GM18517 (cell line): ENCODE results near the gene FADS6.

Experiments used
- ATAC-seq: cut with Tn5 transposase; IDR thresholded peaks from one replicate; pipeline ENCODE4 v1.9.1; 2021; ENCODE audit warnings: mild to moderate bottlenecking, moderate library complexity; ENCODE audit not compliant: unreplicated experiment

The FADS6 gene

DNA sequence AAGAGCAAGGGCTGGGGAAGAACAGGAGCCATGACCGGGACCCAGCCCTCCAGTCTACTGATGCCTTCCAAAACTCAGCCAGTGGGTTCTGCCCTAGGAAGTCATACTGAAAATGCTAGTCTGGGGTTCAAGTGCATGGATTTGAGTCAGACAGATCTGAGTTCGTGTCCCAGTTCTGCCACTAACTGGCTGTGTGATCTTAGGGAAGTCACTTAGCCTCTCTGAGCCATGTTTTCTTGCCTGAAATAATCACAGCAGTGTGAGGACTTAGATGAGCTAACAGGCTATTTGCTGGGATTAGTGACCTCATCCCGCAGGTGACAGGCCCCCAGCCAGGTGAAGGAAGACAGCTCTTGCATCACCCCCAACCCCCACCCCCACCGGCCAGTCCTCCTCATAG is 38.1 kb downstream of the FADS6 start:
- no peak for ATAC-seq

DNA sequence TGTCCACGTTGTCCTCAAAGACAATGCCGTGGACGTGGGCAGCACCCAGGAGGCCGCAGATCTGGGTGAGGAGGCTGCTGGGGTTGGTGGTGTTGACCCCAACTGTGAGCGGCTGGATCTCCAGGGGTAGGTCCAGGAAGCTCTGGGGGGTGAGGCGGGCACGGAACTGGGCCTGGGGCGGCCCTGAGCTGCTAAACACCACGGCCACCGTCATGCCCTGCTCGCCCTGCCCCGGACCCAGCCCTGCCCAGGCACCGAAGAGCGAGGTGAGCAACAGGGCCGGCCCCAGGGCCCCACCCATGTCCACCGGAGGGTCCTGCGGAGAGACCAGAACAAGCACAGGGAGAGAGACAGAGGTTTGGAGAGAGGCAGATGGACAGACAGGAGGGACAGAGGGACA is 38.6 kb downstream of the FADS6 start:
- no peak for ATAC-seq

- ATAC-seq = no peak
Observed at GRCh38 chr17:74853669-74854068, 39.8 kb downstream of the FADS6 start.

GRCh38 chr17:74853048-74853397 is 40.4 kb downstream of the FADS6 start:
- ATAC-seq = no peak

DNA sequence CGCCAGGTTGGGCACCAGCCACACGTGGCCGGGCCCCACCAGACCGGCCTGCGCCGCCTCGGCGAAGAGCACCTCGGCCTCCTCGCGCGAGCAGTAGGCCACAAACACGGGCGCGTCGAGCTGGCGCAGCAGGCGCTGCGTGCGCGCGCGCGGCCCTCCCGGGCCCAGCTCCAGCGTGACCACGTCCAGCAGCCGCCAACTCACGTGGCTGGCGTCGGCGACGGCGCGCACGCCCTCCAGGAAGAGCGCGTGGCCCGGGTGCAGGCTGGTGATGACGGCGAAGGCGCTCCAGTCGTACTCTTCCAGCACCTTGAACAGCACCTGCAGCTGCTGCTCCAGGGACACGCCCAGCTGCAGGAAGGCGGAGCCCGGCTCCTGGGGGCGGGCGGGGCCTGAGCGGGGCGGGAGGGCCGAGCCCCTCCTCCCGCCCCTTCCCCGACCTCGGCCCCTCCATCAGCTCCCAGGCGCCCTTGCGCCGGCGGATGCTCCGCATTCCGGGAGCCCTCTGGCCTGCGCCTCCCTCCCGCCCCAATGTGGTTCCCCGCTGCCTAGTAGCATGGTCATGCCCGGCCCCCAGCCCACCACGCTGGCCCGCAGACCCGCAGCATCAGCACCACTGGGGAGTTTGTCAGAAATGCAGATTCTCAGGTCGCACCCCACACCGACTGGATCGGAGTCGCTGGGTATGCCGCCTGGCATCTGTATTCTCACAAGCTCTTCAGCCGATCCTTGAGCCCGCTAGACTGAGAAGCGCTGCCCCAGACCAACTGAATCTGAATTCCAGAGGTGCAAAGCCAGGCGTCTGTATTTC is 41.0 kb downstream of the FADS6 start:
- no peak for ATAC-seq

DNA sequence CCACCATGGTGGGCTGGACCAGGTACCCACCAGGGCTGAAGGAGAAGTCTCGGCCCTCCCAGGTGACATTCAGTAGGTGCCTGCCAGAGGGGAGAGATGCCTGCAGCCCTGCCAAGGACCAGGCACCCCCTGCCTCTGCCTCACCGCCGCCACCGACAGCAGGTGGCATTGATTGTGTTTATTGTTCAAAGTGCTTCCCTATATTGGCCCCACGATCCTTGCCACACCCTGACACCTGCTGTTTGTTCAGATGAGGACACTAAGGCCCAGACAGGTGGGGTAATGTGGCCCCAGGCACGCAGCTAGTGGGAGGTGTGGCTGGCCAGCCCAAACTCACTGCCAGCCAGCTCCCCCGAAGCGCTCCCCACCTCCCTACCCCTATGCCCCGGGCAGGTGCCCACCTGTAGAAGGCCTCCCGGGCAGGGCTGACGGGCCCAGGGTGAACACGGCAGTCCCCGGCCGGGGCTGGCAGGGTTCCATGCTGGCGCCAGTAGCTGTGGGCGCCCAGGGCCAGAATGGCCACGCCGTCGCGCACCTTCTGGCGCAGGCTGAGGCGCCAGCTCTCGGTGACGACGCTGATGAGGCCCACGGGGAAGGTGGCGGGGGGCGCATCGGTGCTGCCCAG is 41.7 kb downstream of the FADS6 start:
- ATAC-seq = no peak

DNA sequence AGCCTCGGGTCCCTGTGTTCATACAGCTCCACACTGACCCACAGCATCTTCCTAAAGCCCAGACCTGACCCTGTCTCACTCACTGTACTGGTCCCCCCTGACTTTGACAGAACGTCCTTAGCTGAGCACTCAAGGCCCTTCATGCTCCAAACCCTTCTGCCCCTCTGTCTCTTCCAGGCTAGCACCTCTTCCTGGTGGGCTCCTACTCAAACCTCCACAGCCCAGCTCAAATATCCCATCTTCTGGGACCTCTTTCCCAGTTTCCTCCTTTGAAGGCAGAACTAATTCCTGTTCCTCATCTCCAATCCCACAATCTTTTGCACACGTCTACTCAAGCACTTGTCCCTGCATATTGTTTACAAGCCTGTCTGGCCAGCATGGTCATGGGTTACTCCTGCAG is 42.5 kb downstream of the FADS6 start:
- ATAC-seq = no peak

DNA sequence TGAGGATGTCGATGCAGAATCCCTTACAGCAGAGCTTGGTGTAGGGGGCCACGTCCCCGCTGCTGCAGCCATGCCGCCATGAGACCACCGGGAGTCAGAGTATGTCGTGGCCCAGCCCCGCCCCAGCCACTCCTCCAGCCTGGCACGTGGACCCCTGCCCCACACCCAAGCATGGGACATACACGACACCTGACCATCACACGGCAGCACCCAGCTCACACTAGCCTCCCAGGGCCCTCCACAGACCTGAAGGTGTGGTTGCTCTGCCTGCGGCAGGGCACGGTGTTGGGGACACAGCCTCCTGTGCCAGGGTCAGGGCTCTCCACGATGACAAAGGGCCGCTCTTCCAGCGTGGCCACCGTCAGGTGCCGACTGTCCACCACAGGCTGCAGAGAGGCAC is 43.1 kb downstream of the FADS6 start:
- ATAC-seq = no peak

DNA sequence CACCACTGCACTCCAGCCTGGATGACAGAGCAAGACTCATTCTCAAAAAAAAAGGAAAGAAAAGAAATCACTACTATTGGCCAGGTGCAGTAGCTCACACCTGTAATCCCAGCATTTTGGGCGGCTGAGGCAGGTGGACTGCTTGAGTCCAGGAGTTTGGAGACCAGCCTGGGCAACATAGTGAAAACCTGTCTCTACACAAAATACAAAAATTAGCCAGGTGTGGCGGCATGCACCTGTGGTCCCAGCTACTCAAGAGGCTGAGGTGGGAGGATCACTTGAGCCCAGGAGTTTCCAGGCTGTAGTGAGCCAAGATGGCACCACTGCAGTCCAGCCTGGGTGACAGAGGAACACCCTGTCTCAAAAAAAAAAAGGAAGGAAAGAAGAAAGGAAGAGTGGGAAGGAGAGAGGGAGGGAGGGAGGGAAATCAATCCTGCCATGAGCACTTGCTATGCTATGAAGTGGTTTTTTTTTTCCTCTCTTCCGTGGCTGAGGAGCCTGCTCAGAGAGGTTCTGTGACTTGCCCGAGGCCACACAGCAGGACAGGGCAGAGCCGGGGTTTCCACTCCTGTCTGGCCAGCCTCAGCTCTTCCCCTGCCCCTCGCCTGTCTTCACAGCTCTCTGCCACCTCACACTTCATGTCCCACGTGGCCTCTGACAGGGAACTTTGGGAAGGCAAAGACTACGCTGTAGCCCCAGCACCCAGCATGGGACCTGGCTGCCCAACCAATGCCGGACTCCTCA is 44.6 kb downstream of the FADS6 start:
- no peak for ATAC-seq

GRCh38 chr17:74846621-74847020 is 46.8 kb downstream of the FADS6 start:
- no peak for ATAC-seq

DNA sequence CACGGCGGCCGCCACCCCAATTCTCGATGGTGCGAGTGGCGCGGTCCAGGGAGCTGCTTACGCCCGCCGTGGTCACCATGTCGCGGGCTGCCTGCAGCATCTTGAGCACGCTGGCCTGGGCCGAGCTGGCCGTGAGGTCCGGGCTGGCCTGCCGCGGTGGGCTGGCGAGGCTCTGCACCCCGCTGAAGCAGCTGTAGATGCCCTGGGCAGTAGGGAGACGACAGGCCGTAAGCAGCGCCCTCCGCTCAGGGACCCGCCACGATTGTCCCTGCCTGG is 50.1 kb downstream of the FADS6 start:
- no peak for ATAC-seq

GRCh38 chr17:74842599-74843351 is 50.7 kb downstream of the FADS6 start:
- no peak for ATAC-seq

DNA sequence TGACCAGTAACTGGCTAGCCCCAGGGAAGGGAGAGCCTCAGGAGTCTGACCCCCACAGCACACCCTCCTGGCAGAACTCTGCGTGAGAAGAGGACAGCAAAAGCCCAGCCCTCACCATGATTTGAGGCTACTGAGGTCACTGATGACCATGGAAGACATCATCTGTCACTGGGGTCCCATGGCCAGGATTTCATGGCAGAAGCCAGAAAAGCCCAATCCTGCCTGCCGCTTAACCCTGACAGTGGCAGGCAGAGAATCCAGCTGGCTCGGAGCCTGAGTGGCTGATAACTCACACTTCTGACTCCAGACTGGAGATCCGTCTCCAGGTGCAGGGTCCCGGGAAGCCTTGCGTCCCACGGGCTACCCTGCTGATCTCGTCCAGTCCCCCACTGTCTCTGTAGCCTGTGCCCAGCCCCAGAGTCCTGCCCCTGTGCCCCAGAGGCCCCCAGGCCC is 51.3 kb downstream of the FADS6 start:
- no peak for ATAC-seq

- ATAC-seq = no peak
Observed at GRCh38 chr17:74840989-74841666, 52.3 kb downstream of the FADS6 start.

DNA sequence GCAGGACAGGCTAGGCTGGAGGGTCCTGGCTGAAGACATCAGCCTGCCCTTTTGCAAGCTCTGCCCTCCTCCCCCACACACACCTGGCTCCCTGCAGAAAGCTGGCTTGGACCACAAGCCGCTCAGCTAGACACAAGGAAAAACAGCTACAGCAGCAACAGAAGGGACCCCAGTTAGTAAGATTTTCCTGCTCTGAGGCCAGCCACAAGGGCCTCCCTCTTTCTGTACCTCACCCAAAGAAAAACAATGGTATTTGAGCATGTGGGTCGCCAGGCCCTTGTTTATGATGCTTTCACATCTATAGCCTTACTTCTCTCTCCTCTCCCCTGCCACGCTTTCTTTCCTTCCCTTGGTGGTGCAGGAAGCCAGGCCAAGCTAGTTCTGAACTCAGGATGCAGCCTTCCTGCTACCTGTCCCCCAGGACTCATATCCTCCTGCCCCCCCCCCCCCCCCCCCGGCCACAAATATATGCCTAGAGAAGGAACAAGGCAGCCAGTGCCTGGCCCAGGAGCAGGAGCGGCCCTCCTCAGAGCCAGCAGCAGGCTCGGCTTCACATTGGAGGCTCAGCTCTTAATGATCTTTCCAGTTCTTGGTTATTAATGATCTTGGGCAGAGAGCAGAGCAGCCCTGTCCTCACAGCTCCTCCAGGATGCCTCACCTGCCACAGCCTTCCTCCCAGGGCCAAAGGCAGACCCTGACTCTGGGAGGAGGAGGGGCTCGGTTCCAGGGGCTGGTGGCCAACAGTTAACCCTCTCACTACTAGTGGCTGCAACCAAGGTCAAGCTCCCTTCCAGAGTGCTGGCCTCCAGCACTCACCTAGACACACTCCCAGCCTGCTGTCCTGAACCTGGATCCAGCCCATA is 53.2 kb downstream of the FADS6 start:
- no peak for ATAC-seq

DNA sequence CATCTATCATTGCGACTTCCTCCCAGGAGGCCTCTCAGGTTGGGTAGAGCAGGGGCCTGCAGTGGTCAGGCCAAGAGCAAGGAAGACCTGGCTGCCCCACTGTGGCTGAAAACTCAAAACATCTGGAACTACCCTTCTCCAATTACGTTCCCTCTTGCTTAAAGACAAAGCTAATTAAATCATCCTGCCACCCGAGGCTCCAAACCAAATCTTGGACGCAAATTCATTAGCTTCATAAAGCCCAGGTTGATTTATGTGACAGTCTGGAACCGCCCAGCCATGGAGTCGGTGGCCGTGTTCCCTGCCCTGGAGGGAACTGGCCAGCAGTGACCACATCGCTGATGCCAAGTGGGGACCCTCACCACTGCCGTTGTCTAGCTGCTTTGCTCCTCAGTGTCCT is 55.2 kb downstream of the FADS6 start:
- ATAC-seq = no peak

GRCh38 chr17:74836691-74837467 is 56.6 kb downstream of the FADS6 start:
- no peak for ATAC-seq

GRCh38 chr17:74836191-74836590 is 57.2 kb downstream of the FADS6 start:
- ATAC-seq = no peak
